ENCODE data around the gene PDE12. TPM values are rescaled to one million over a fixed set of nuclear protein-coding genes. Genes with fewer than 3 reads are reported as not detected.

PDE12 gene
- total and polyA plus RNA-seq, 2 of the 8 experiments (the other 6 are each of a cell fraction or from before 2014, with no cell fraction given) = 9.0 to 12.1 TPM

DNA sequence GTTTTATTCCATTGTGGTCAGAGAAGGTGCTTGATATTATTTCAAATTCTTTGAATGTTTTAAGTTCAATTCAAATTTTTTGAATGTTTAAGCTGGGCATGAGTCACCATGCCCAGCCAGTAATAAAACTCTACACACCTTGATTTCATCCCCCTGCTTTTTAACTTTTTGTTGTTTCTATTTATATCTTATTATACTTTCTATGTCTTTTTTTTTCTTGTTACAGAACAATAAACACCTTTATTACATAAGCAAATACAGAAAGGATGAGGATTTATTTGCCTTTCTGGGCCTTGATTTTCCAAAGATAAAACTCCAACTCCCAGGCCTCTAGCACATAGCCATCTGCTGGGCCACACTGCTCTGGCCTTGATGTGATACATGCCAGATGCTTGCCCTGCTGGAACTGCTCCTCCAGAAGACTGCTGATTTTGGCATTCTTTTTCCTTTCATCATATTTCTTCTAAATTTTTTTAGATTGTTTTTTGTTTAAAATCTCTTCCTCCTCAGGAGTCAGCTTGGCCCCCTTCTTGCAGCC lies 25.9 kb upstream of the PDE12 start:
- no peak overlapping the region for H3K9ac ChIP-seq (replicated peaks in 1 of 4; ENCODE audit: extremely low read depth in 1 of 4, low read depth in 3 of 4, low read length in 3 of 4)
- H3K36me3 ChIP-seq (ENCODE audit: control insufficient read depth in 2 of 4, insufficient read depth in 4 of 4, low read length in 3 of 4) = no peaks in the 10 kb centered on the region
- H3K79me1 ChIP-seq (ENCODE audit: low read depth, low read length) = no peaks in the 10 kb centered on the region
- H4K91ac ChIP-seq (replicated peaks; ENCODE audit: insufficient read length, low read length) = no peak overlapping the region
- no peaks in the 10 kb centered on the region for H4K20me1 ChIP-seq (replicated peaks in 1 of 2; ENCODE audit: control insufficient read depth in 1 of 2, insufficient read depth in 2 of 2, low read length in 2 of 2)
- H3K9me3 ChIP-seq (ENCODE audit: insufficient read depth in 2 of 2, low read depth in 1 of 2, low read length in 1 of 2) = no peaks in the 10 kb centered on the region
- H3K23me2 ChIP-seq (ENCODE audit: low read depth, low read length) = no peaks in the 10 kb centered on the region; the same call in 1 of the 2 replicates
- no peak overlapping the region for H3K27ac ChIP-seq (ENCODE audit: low read depth, low read length)
- ChIA-PET POLR2A (ENCODE audit: partially characterized antibody) (no interaction called here), CTCF (ENCODE audit: partially characterized antibody) (interaction anchor here (0.6 kb wide), 1 partner anchor 52 kb away, joined by 3 read pairs; no protein-coding TSS in a partner anchor)
- H4K8ac ChIP-seq (ENCODE audit: extremely low read depth, insufficient read depth, low read length) = no peak overlapping the region
- H3K4ac ChIP-seq (replicated peaks; ENCODE audit: insufficient read length, low read depth, low read length) = no peak overlapping the region
- no peak overlapping the region for H3K4me2 ChIP-seq (ENCODE audit: insufficient read depth in 1 of 2, low read depth in 2 of 2, low read length in 2 of 2)
- no peak overlapping the region for H2AK5ac ChIP-seq (ENCODE audit: low read depth, low read length)
- no peaks in the 10 kb centered on the region for H3K79me2 ChIP-seq (ENCODE audit: control insufficient read depth in 1 of 2, insufficient read depth in 2 of 2, low read length in 2 of 2)
- H3K56ac ChIP-seq (replicated peaks; ENCODE audit: insufficient read length, low read depth, low read length) = no peak overlapping the region
- no peak overlapping the region for H3K4me3 ChIP-seq (ENCODE audit: extremely low read depth in 1 of 4, insufficient read depth in 2 of 4, low read depth in 3 of 4, low read length in 4 of 4)
- H2BK5ac ChIP-seq (ENCODE audit: low read depth, low read length) = no peak overlapping the region
- H3K23ac ChIP-seq (ENCODE audit: insufficient read length) = no peak overlapping the region
- no peak overlapping the region for H4K5ac ChIP-seq (ENCODE audit: insufficient read length, low read depth, low read length)
- H3K18ac ChIP-seq (ENCODE audit: extremely low read depth, low read length) = no peak overlapping the region
- H3K27me3 ChIP-seq (replicated peaks in 1 of 4; ENCODE audit: control insufficient read depth in 3 of 4, extremely low read depth in 1 of 4, insufficient read depth in 3 of 4, low read length in 3 of 4) = no peaks in the 10 kb centered on the region
- H2BK120ac ChIP-seq (replicated peaks; ENCODE audit: low read depth, low read length) = no peak overlapping the region
- no peak overlapping the region for H2BK20ac ChIP-seq (ENCODE audit: low read length)
- DNase-seq (ENCODE audit: low read depth in 1 of 2, low spot score in 2 of 2) (no peak), FAIRE-seq (no peak)
- no peak overlapping the region for H2BK12ac ChIP-seq (ENCODE audit: low read depth, low read length)
- H2AFZ ChIP-seq (ENCODE audit: low read length) = no peak overlapping the region
- no peak overlapping the region for H2BK15ac ChIP-seq (ENCODE audit: low read length)
- H3K14ac ChIP-seq (ENCODE audit: insufficient read length) = no peak overlapping the region
- no peaks in the 10 kb centered on the region for H3K4me1 ChIP-seq (replicated peaks in 1 of 4; ENCODE audit: control insufficient read depth in 3 of 4, insufficient read depth in 4 of 4, low read length in 3 of 4)
- TF ChIP-seq FOSL1 (IDR thresholded peaks at IDR 0.05; ENCODE audit: insufficient read depth, low read depth, low read length) = no peak
- no peak for TF ChIP-seq RFX5 (IDR thresholded peaks at IDR 0.05; ENCODE audit: borderline replicate concordance, low read depth, low read length)
- no peak for TF ChIP-seq RAD21 (IDR thresholded peaks at IDR 0.05 in 1 of 2, conservative IDR thresholded peaks at IDR 0.05 in 1 of 2; ENCODE audit: low read depth in 2 of 2, low read length in 2 of 2)
- no peak for TF ChIP-seq SP1 (IDR thresholded peaks at IDR 0.05; ENCODE audit: low read depth, low read length)
- TF ChIP-seq EGR1 (IDR thresholded peaks at IDR 0.05; ENCODE audit: borderline replicate concordance, low read depth, low read length) = no peak
- no peak for TF ChIP-seq CBX5 (IDR thresholded peaks at IDR 0.05; ENCODE audit: low read depth, low read length)
- no peak for TF ChIP-seq TEAD4 (IDR thresholded peaks at IDR 0.05; ENCODE audit: low read depth, low read length)
- TF ChIP-seq POU5F1 (IDR thresholded peaks at IDR 0.05; ENCODE audit: low read depth, low read length) = no peak
- TF ChIP-seq, protein P1, sequence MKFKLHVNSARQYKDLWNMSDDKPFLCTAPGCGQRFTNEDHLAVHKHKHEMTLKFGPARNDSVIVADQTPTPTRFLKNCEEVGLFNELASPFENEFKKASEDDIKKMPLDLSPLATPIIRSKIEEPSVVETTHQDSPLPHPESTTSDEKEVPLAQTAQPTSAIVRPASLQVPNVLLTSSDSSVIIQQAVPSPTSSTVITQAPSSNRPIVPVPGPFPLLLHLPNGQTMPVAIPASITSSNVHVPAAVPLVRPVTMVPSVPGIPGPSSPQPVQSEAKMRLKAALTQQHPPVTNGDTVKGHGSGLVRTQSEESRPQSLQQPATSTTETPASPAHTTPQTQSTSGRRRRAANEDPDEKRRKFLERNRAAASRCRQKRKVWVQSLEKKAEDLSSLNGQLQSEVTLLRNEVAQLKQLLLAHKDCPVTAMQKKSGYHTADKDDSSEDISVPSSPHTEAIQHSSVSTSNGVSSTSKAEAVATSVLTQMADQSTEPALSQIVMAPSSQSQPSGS (IDR thresholded peaks at IDR 0.05; ENCODE audit: low read length) = no peak
- TF ChIP-seq YY1 (IDR thresholded peaks at IDR 0.05; ENCODE audit: low read depth, low read length) = no peak
- no peak for TF ChIP-seq SRF (IDR thresholded peaks at IDR 0.05; ENCODE audit: low read depth, low read length)
- no peak for TF ChIP-seq POLR2A (IDR thresholded peaks at IDR 0.05; ENCODE audit: control extremely low read depth in 1 of 2, low read depth in 2 of 2, low read length in 2 of 2)
- TF ChIP-seq SIX5 (IDR thresholded peaks at IDR 0.05; ENCODE audit: low read depth, low read length) = no peak
- TF ChIP-seq, protein P2, sequence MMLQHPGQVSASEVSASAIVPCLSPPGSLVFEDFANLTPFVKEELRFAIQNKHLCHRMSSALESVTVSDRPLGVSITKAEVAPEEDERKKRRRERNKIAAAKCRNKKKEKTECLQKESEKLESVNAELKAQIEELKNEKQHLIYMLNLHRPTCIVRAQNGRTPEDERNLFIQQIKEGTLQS (IDR thresholded peaks at IDR 0.05; ENCODE audit: insufficient read depth, low read depth, low read length) = no peak

All from H1 (cell line).